CD4-positive, alpha-beta T cell treated with Interleukin-17A for 1 hour (primary cell): ENCODE results near the gene PMPCA.

Experiments used
- DNase-seq: peaks from one replicate; pipeline ENCODE4 v3.0.0-alpha.2; 2020

Gene PMPCA

DNA sequence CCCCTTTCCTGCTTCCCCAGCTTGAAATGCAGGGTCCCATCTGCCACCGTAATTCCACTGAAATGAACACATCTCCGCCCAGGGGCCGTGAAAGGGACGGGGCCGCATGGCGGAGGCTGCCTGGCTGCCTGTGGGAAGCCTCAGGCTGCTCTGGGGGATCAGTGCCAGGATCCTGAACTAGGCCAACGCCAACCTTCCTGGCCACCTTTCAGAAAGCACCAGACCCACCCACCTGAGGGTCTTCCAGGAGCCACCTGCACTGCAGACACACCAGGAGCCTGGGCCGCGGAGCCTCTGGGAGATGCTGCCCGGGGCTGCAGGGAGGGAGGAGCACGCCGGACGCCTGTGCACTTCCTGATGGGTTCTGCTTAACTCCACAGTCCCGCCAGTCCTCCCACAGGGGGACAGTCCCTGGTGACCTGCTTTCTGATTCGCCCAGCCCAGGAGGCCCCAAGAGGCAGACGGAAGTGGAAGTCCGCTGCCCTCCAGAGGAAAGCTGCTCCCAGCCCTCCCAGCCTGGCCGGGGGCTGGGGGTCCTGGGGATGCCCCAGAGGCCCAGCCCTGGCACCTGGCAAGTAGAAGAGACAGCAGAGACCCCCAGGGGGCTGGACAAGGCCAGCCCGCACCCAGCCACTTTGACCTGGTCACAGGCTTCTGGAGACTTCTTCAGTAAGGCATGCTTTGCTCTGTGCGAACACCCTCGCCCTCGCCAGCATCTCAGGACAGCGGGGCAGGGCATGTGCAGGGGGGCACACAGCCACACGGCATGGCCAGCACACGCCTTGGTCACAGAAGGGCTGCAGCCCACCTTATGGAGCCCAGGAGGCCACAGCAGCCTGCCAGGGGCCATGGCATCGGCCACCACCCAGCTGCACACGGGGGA, 36.9 kb upstream of the PMPCA start, which contains the start of gene CARD9:
CARD9 (minus strand) TSS at position 370 of the 883 bp plus-strand sequence. CDS start 1,591 bp downstream, outside the sequence.
- no peak for DNase-seq

DNA sequence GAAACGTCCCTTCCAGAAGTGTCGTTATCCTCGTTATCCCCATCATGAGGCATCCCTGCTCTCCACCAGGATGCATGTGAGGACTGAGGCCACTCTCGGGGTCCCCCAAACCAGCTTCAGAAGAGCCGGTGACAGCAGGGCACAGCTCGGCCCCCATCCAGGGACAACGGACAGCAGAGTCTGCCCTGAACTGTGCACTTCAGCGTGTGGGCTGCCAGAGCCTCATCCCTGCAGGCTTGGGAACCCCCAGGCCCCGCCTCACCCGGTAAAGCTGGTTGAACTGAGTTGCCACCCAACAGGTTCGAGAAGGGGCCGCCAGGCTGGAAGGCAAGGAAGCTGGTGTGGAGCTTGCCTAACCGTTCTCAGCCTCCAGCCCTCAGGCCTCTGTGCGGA, 36.3 kb upstream of the PMPCA start:
- DNase-seq, result no peak

DNA sequence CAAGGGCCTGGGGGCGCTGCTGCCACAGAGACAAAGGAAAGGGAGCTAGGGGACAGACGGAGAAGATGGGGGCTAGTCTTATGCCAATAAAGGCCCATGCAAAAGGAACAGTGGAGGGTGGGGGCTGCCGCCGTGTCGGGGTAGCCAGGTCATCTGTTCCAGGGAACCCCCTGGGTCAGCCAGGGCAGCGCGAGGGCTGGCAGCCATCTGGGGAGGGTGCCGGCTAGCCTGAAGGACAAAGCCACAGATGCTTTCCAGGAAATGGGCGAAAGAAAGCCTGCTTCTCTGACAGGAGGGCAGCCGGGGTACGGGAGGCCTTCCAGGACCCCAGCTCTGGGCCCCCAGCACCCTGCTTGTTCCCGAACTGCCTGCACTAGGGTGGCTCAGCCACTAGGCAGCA, 35.4 kb upstream of the PMPCA start:
- DNase-seq, result no peak

DNA sequence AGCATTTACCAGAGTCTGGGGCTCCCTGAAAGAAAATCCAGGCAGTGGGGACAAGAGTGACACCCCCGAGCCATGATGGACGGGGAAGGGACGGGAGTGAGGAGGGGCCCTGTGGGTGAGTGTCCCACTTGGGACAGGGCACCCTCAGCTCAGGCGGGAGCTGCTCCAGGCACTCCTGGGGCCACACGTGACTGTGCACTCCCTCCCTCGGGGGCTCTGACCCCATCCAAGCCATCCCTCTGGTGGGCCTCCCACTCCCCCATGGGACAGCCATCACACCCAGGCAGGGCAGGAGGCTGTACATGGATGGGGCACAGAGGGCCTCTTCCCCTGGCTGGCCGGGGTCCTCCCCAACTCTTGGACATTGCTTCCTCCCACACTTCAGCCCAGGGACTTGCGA, 34.0 kb upstream of the PMPCA start:
- DNase-seq, result no peak

DNA sequence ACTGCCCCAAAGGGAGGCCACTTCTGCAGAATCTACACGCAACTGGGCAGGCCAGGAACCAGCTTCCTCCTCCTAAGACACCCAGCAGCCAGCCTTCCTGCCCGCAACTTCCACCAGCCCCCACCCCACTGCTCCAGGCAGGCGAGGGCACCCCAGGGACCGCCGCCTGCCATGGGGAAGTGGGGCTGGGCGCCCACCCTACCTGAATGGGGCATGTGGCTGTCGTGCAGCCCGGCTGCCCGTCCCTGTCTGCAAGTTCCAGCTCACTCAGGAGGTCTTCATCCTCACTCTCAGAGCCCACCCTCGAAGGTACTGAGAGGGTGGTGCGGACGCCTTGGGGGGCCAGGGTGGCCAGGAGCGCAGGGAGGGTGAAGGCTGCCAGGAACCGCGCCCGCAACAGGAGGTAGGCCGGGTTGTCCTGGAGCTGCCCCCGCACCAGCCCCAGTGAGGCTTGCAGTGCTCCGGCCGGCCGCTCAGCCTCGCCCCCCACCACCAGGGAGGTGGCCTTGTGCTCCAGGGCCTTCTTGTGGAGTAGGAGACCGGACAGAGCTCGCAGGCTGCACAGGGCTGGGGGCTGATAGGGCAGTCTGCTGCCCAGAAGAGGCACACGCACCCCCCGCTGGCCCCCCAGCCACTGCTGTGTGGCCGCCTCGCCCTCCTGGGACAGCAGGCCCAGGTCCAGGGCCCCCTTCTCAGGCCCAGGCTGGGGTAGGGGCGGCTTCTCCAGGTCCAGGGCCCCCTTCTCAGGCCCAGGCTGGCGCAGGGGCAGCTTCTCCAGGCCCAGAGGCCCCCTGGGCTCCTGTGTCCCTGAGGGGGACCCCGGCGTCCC, 32.9 kb upstream of the PMPCA start:
- DNase-seq, result no peak

DNA sequence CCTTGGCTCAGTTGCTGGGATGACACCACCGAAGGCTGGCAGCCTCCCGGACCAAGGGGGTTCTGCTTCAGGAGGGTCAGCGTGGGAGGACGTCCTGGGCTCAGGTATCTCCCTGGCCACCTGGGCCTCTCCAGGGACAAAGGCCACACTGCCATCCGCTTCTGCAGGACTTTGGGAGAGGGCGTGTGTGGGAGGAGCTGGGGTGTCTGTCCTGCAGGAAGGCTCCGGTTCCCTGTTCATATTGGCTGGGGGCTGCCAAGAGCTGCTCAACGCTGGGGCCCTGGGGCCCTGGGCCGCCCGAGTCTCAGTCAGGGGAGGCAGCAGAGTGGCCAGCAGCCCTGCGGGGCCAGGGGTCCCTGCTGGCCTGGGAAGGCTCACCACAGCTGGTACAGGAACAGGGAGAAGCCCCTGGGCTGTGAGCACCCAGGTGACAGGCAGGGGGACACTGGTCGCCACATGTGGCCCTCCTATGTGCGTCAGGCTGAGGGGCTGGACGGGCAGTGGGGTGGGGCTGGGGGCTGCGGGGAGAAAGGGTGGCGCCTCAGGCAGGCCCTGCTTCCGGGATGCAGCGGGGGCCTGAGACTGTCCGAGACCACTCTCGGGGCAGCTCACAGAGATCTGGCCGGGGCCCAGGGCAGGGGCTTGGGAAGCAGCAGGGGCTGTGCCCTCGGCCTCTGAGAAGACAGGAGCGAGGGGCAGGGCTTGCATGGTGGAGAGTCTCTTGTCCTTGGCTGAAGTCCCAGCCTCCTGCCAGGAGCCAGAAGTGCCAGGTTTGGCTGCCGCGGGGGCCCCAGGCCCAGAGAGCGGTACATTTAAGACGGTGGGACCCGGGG, 32.1 kb upstream of the PMPCA start:
- no peak for DNase-seq

DNA sequence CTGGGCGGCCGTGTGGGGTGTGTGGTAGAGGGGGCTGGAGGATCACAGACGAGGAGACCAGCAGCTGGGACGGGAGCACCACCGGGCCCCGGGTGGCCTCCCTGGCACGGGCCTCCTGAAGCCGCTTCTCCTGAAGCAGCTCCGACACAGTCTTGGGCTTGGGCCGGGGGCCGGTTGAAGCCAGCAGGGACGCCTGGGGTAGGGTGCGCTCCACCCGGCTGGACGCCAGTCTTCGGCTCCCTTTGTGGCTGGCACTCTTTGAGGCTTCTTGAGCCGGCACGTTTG, 31.5 kb upstream of the PMPCA start:
- no peak for DNase-seq

DNA sequence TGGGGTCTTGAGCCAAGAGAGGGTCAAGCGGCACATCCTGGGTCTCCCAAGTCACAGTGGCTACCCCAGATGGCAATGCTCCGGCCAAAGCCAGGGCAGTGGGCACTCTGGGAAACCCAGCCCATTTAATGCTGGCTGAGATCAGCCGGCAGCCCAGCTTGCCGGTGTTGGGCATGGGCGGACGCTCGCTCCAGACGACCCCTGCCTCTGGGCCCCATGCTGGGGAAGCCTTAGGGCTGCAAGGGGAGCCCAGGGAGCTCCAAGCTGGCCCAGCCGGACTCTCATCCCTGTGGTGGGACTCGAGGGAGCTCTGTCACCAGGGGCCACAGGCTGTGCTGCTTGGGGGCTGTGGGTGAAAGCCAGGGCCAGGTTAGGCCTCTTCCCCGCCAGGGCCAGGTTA, 31.1 kb upstream of the PMPCA start:
- no peak for DNase-seq

DNA sequence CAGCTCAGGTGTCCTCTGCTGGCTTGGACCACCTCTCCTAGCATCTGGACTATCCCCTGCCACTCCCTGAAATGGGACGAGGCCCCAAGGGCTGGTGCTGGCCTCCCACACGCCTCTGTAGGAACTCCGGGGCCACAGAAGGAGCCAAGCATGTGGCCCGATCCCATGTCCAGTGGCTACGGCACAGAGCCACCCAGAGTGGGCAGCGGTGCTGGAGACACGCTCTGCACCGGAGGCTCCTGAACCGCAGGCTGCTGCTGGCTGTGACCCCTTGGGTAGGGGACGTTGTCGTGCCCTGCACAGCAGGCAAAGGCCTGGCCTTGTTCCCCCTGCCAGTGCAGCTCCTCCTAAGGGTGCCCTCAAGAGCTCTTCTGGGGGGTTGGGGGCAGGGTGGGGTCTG, 30.6 kb upstream of the PMPCA start:
- DNase-seq, result no peak

DNA sequence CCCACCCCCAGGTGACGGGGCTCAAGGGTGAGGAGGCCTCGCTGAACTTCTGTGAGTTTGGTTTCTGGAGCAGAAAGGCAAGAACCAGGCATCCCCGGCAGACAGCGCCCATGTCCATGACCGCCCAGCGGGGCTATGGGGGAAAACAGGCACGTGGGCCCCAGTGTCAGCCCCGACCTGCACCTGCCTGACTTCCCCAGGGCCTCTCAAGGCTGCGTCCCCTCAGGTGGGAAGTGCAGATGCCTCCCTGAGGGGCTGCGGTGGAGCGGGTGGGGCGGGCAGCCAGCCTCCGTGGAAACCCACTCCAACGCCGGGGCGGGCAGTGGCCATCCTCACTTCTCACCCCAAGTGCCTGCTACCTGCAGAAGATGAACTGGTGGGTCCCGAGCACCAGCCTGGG, 30.1 kb upstream of the PMPCA start:
- no peak for DNase-seq

DNA sequence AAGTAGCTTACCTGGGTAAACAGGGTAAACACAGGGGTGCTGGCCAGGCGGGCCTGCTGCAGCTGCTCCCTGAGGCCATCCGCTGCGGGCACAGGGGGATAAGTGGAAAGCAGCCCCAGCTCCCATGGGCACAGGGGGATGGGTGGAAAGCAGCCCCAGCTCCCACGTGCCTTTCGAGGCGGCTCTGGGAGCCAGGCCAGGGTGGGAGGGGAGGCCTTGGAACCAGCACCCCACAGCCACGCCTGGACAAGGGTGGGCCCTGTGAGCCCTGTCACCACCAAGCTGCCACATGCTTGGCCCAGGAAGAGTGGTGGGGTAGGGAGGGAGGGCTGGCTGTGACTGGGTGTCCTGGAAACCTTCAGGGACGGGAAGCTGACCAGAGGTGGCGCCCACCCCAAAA, 29.1 kb upstream of the PMPCA start:
- no peak for DNase-seq

DNA sequence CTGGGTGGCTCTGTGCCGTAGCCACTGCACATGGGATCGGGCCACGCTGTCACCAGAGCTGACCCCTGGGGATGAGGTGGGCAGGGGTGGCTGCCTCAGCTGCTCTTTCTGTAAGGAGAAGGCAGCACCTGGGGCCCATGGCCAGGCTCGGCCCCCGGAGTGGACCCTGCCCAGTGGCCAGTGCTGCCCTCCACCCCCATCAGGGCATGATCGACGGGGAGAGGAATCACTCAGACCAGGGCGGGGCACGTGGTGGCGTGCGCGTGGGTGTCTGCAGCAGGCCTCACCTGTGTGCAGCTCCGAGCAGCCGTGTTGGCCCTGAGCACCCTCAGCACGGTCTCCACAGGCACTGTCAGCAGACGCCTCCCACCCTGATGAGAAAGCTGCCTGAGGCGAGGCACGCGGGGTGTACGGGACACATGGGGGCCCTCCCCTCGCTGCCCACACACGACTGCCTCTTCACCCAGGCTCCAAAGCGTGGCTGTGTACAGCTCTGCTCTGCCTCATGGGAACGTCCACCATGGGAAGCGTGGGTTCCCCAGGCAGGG, 28.4 kb upstream of the PMPCA start:
- no peak for DNase-seq

DNA sequence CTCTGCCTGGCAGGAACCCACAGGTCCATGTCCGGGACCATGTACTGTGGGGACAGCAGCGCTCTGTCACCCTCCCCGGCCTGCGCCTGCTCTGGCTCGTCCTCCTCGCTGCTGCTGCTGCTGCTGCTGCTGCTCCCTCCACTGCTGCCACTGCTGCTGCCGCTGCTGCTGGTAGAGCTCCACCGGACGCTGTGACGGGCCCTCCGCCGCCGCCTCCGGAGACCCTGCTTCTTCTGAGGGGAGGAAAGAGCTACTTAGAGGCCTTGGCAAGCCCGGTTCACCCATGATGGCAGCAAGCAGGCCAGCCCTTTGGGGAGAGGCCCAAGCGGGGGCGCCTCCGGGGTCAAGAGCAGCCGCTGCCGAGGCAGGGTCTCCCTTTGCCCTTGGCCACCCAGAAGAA, 27.0 kb upstream of the PMPCA start:
- no peak for DNase-seq

DNA sequence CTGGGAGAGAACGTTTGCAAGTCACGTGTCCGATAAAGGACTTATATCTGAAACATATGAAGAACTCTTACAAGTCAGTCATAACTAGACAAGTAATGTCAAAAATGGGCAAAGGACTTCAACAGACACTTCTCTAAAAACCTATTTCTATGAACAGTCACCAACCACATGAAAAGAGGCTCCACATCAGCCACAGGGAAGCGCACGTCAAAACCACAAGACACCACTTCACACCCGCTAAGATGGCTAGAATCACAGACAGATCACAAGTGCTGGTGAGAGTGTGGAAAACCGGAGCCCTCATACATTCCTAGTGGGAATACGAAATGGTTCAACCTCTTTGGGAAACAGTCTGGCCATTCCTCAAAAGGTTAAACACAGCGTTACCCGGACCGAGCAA, 25.4 kb upstream of the PMPCA start:
- DNase-seq, result peak; percentile 53

DNA sequence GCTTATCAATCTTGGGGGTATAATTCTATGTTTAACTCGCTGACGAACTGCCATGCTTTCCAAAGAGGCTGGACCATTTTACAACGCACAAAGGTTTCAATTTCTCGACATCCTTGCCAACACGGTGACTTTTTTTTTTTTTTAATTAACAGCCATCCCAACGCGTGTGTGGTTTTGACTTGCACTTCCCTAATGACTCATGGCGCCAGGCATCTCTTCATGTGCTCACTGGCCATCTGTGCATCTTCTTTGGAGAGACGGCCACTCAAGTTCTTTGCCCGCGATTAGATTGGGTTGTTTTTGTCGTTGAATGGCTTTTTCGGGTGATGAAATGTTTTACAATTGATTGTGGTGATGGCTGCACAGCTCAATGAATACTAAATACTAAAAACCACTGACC, 24.4 kb upstream of the PMPCA start:
- DNase-seq, result no peak

DNA sequence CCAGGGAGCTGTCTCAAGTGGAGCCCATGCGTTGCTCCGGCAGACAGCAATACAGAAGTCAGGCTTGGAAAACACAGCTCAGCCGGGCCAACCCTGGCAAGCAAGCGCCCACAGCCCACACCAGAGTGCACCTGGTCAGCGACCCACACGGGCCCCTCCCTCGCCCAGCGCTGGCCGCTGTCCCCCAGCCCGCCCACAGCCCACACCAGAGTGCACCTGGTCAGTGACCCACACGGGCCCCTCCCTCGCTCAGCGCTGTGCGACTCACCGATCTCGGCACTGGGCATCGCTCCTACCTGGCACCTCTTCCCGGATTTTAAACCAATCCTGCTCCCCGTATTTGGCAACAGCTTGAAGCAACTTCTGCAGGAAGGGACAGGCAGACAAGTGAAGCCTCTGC, 23.2 kb upstream of the PMPCA start:
- DNase-seq, result no peak

DNA sequence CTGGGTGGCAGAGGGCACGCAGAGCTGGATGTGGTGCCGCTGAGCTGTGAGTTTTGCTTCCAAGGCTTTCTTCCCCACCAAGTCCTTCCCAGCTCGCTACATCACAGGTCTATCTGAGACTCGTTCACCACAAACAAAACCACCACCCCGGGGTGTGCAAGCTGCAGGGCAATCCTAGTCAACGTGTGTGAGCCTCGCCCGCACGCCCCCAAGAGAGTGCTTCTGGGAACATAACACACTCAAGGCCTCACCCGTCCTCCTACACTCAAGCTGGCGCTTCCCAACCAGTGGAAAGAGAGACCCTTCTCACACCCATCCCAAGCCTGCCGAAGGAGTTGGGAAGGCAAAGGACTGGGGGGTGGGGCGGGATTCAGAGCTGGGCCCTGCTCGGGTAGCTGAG, 21.1 kb upstream of the PMPCA start:
- DNase-seq, result no peak

DNA sequence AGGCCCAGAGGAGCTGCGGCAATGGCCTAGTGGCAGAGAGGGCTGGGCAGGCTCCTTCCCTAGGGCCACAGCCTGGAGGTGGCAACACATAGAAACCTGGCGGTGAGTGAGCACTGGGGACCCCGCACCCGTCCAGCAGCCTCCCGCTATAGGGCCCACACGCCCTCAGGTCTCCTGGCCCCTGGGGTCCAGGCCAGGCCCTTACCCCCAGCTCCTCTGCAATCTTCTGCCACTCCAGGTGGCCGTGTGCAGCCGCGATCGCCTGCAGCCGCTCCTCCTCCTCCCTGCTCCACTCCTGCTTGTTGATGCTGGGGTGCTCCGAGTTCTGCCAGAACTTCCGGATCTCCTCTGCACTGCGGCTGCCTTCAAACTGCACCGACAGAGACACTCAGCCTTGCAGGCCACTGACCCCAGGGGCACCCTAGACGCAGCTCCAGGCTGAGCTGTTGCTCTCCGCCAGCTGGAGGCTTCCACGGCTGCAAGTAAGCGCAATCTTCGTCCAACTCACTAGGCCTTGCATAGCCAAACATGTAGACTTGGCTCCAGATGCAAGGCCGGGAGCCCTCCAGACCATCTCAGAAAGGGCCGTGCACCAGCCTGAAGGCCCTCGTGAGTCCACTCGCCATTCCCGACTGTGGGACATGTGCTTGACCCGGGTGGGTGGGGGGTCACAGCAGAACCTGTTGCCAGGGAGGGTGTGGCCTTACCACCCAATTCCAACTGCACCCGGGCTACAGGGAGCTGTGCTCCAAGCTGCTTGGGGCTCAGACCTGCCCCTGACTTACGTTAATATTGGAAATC, 18.5 kb upstream of the PMPCA start:
- DNase-seq, result no peak

DNA sequence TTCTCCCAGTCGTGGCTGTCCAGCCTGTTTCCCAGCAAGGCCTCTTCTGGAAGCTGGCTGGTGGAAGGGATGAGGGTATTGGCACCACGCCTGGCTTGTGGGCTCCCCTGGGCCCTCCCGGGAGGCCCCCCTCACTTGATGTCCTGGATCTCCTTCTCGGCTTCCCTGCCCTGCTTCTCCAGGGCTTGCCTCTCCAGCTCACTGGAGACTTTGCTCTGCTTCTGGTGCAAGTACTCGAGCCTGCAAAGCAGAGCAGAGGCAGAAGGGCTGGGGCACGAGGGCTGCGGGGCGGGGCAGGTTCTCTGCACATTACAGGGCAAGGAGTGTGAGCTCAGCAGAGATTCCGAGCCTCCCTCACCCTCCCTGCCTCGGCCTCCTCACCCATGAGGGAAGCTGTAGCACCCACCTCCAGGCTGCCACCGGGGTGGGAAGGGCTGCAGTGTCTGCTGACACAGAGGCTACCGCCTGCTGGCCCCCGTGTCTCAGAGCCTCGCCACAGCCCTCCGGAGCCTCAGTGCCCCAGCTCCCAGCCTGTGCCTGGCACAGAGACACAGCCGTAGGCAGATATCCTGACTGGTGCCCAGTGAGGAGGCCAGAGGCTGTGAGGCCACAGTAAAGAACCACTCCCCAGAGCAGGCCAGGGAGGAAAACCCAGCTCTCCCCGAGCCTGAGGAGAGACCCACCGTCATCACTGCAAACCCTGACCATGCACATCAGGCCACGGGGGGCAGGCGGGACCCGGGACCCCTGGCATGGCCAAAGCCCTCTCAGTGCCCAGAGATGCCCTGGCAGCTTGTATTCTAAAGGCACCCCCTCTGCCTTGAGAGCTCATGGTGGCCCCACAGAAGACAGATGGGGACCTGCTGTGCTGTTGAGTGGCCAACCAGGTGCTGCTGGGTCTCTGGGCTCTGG, 17.7 kb upstream of the PMPCA start:
- DNase-seq, result no peak

DNA sequence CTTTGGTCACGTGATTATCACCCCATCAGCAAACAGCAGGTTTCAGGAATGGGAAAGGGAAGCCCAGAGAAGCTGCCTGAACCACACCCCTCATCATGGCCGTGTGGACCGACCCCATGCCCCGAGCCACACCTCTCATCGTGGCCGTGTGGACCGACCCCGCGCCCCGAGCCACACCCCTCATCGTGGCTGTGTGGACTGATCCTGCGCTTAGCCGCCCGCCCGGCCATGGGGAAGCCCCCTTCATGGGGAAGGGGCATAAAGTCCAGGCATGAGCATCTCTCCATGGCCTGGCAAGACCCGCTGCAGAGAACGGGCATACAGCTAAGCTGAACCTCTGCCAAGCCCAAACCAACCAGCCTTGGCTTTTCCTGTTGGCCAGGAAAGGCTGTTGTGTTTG, 16.9 kb upstream of the PMPCA start:
- DNase-seq, result no peak

DNA sequence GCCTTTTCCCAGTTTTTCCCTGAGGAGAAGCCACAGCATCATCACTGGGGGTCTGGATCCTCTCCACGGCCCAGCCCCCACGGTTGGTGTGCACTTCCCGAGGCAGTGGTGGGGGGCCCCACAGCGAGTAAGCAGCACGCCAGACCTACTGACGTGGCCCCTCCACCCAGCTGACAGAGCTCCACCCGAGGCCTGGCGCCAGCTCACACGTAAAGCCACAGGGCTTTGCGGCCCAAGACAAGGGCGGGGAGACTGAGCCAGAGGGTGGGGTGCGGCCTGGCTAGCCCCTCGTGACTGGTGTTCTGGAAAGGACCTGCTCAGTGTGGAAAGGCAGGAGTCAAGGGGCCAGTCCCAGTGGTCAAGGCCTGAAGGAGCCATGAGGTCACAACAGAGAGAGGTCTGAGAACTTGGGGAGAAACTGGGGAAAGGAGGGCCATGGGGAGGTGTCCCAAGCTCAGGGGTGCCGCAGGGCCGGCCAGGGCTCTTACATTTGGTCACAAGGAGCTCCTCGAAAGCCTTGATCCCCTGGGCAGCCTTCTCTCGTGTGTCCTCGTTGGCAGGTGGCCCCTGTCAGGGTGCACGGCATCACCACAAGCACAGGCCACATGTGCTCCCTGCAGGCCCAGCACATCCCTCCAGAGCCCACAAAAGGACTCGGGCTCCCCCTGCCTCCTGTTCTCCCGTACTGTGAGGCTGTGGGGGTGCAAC, 16.0 kb upstream of the PMPCA start:
- no peak for DNase-seq
